Activated gamma-delta T cell treated with Interleukin-2 at 50 U/mL for 16 hours (primary cell): ENCODE measurements around the gene TBL1X.

ENCODE experiments used
- DNase-seq: peaks from one replicate; pipeline ENCODE4 v3.0.0-alpha.2; 2020

The TBL1X gene

GRCh38 chrX:9676738-9677097 is 211.9 kb downstream of the TBL1X start:
- no peak for DNase-seq

- DNase-seq, result no peak
Measured at GRCh38 chrX:9677098-9677739, 212.4 kb downstream of the TBL1X start.

- DNase-seq, result no peak
Measured at GRCh38 chrX:9678215-9678965, 213.5 kb downstream of the TBL1X start.

GRCh38 chrX:9681011-9681410 is 216.2 kb downstream of the TBL1X start:
- no peak for DNase-seq

GRCh38 chrX:9681422-9681821 is 216.6 kb downstream of the TBL1X start:
- DNase-seq, result no peak

GRCh38 chrX:9682456-9682855 is 217.6 kb downstream of the TBL1X start:
- DNase-seq, result no peak

- no peak for DNase-seq
Measured at GRCh38 chrX:9682861-9683260, 218.0 kb downstream of the TBL1X start.

- DNase-seq, result no peak
Measured at GRCh38 chrX:9683350-9683749, 218.5 kb downstream of the TBL1X start.

- no peak for DNase-seq
Measured at GRCh38 chrX:9687899-9688298, 223.0 kb downstream of the TBL1X start.

GRCh38 chrX:9688833-9689232 is 224.0 kb downstream of the TBL1X start:
- no peak for DNase-seq

GRCh38 chrX:9690046-9690445 is 225.2 kb downstream of the TBL1X start:
- DNase-seq, result no peak

GRCh38 chrX:9693307-9694001 is 228.6 kb downstream of the TBL1X start:
- no peak for DNase-seq

GRCh38 chrX:9698576-9698975 is 233.7 kb downstream of the TBL1X start:
- no peak for DNase-seq

- no peak for DNase-seq
Measured at GRCh38 chrX:9700555-9700954, 235.7 kb downstream of the TBL1X start.

- DNase-seq, result no peak
Measured at GRCh38 chrX:9701790-9702189, 236.9 kb downstream of the TBL1X start.

- no peak for DNase-seq
Measured at GRCh38 chrX:9703406-9703805, 238.5 kb downstream of the TBL1X start.

GRCh38 chrX:9704876-9705465 is 240.1 kb downstream of the TBL1X start:
- no peak for DNase-seq

- DNase-seq, result no peak
Measured at GRCh38 chrX:9706421-9706820, 241.6 kb downstream of the TBL1X start.

- no peak for DNase-seq
Measured at GRCh38 chrX:9707306-9708033, 242.6 kb downstream of the TBL1X start.

- no peak for DNase-seq
Measured at GRCh38 chrX:9708086-9708485, 243.2 kb downstream of the TBL1X start.

- DNase-seq, result peak; percentile 80
Measured at GRCh38 chrX:9708923-9709553, 244.2 kb downstream of the TBL1X start.

GRCh38 chrX:9710332-9710731 is 245.5 kb downstream of the TBL1X start:
- DNase-seq, result no peak

- no peak for DNase-seq
Measured at GRCh38 chrX:9717376-9717775, 252.5 kb downstream of the TBL1X start.
